Stimulated activated naive CD8-positive, alpha-beta T cell treated with anti-CD3 and anti-CD28 coated beads, Interleukin-15, Interleukin-2, amounts not matched to agents 100 U/mL and 50 U/mL, for 24 hours (primary cell): ENCODE data around the gene RRAD.
A peak's percentile ranks its signal among the peaks of the same experiment; 100 is the strongest.

Experiments
- ATAC-seq: fragments of 150-1000 bp; cut with Tn5 transposase; one replicate; pipeline ENCODE4 v1.10.0; 2021
- DNase-seq: peaks from one replicate; pipeline ENCODE4 v3.0.0; 2021

Gene RRAD

GRCh38 chr16:66934138-66934838 is 9.0 kb upstream of the RRAD start, which contains the start of gene CIAO2B:
Gene CIAO2B, minus strand, starts transcription at chr16:66934402. Its CDS starts 38 bp downstream, at chr16:66934364.
- ATAC-seq (peak; percentile 79), DNase-seq (peak; percentile 94)

- peak; percentile 70 for ATAC-seq
- no peak for DNase-seq
Measured at GRCh38 chr16:66933776-66934137, 8.4 kb upstream of the RRAD start.

GRCh38 chr16:66932076-66932475 is 6.7 kb upstream of the RRAD start:
- no peak for DNase-seq
- no peak for ATAC-seq

GRCh38 chr16:66931665-66932064 is 6.3 kb upstream of the RRAD start:
- ATAC-seq (no peak), DNase-seq (no peak)

- ATAC-seq (no peak), DNase-seq (no peak)
Measured at GRCh38 chr16:66930189-66930588, 4.9 kb upstream of the RRAD start.

- ATAC-seq (peak; percentile 42), DNase-seq (peak; percentile 72)
Measured at GRCh38 chr16:66928702-66929388, 3.5 kb upstream of the RRAD start.

GRCh38 chr16:66927918-66928649 is 2.7 kb upstream of the RRAD start:
- peak; percentile 29 for ATAC-seq
- peak; percentile 25 for DNase-seq

- ATAC-seq, result no peak
- no peak for DNase-seq
Measured at GRCh38 chr16:66926961-66927436, 1.7 kb upstream of the RRAD start.

GRCh38 chr16:66926171-66926947 is 1.0 kb upstream of the RRAD start:
- DNase-seq, result no peak
- ATAC-seq, result no peak

GRCh38 chr16:66924527-66925321 is 611 bp downstream of the RRAD start:
- DNase-seq, result peak; percentile 68
- ATAC-seq, result peak; percentile 48

GRCh38 chr16:66923866-66924265 is 1.5 kb downstream of the RRAD start:
- no peak for ATAC-seq
- DNase-seq, result no peak

- no peak for DNase-seq
Measured at GRCh38 chr16:66923247-66923731, 2.0 kb downstream of the RRAD start.

GRCh38 chr16:66921729-66922450 is 3.4 kb downstream of the RRAD start:
- DNase-seq (no peak), ATAC-seq (no peak)

More at GRCh38 chr16:66923247-66923731, 2.0 kb downstream of the RRAD start:
- ATAC-seq, result no peak

- ATAC-seq (no peak), DNase-seq (no peak)
Measured at GRCh38 chr16:66920924-66921680, 4.2 kb downstream of the RRAD start.

GRCh38 chr16:66920299-66920590 is 5.1 kb downstream of the RRAD start:
- ATAC-seq (no peak), DNase-seq (no peak)

GRCh38 chr16:66919569-66920298 is 5.6 kb downstream of the RRAD start:
- no peak for ATAC-seq
- no peak for DNase-seq

GRCh38 chr16:66918803-66919568 is 6.3 kb downstream of the RRAD start, which contains the start of gene CDH16:
Gene CDH16, minus strand, starts transcription at chr16:66918885. Its CDS starts 820 bp downstream, at chr16:66918065.
- DNase-seq (no peak), ATAC-seq (no peak)

GRCh38 chr16:66918355-66918754 is 7.0 kb downstream of the RRAD start:
- no peak for ATAC-seq
- no peak for DNase-seq
